GM06990 (cell line): ENCODE measurements around the gene YTHDC2.

Experiments
- DNase-seq: peaks from one replicate; pipeline ENCODE4 v3.0.0-alpha.2; 2011; ENCODE audit not compliant: insufficient read length; ENCODE audit errors: extremely low read depth
- H3K27me3 ChIP-seq: replicated peaks from 2 replicates; pipeline ENCODE4 v1.6.0; 2011; ENCODE audit warnings: low read length; ENCODE audit not compliant: control insufficient read depth, insufficient read depth
- H3K36me3 ChIP-seq: 2 replicates; pipeline ENCODE4 v1.5.1; 2011; ENCODE audit warnings: low read length; ENCODE audit not compliant: control insufficient read depth, insufficient read depth
- H3K4me3 ChIP-seq: replicated peaks from 2 replicates; pipeline ENCODE4 v1.5.1; 2011; ENCODE audit warnings: low read depth, mild to moderate bottlenecking, control low read depth, low read length
- CTCF ChIP-seq: IDR thresholded peaks from 2 replicates; pipeline ENCODE4 v1.5.1; 2011; ENCODE audit warnings: low read length, control low read depth, mild to moderate bottlenecking, inconsistent platforms; ENCODE audit not compliant: insufficient read depth, poor library complexity, severe bottlenecking

Gene YTHDC2

GRCh38 chr5:113513384-113514288, at the start of gene YTHDC2:
TSS of gene YTHDC2 (plus strand) at chr5:113513694. CDS start at chr5:113513896, 202 bp downstream.
- peak; percentile 92 for DNase-seq
- H3K36me3 ChIP-seq, result peaks cover 3% of the 10 kb centered on the region
- H3K4me3 ChIP-seq, result peak within 1 kb of the TSS; percentile 95
- no peaks in the 10 kb centered on the region; the same call in 1 of the 2 replicates for H3K27me3 ChIP-seq
- peak; percentile 26 for TF ChIP-seq CTCF

GRCh38 chr5:113474100-113474728, 39.3 kb upstream of the YTHDC2 start:
- TF ChIP-seq CTCF, result no peak
- DNase-seq, result no peak
- Histone ChIP-seq H3K27me3 (no peaks in the 10 kb centered on the region), H3K4me3 (no peak overlapping the region), H3K36me3 (no peaks in the 10 kb centered on the region)

GRCh38 chr5:113478691-113479090, 34.8 kb upstream of the YTHDC2 start:
- Histone ChIP-seq H3K36me3 (no peaks in the 10 kb centered on the region), H3K27me3 (no peaks in the 10 kb centered on the region), H3K4me3 (no peak overlapping the region)
- no peak for TF ChIP-seq CTCF
- no peak for DNase-seq

- no peak for TF ChIP-seq CTCF
- DNase-seq, result no peak
- H3K27me3 ChIP-seq, result no peaks in the 10 kb centered on the region
- H3K36me3 ChIP-seq, result no peaks in the 10 kb centered on the region
- H3K4me3 ChIP-seq, result no peak overlapping the region
Measured at GRCh38 chr5:113480243-113480642, 33.3 kb upstream of the YTHDC2 start.

GRCh38 chr5:113487416-113487780, 26.1 kb upstream of the YTHDC2 start:
- DNase-seq, result peak; percentile 7
- H3K36me3 ChIP-seq, result no peaks in the 10 kb centered on the region
- H3K27me3 ChIP-seq, result no peaks in the 10 kb centered on the region; the same call in 1 of the 2 replicates
- TF ChIP-seq CTCF, result no peak
- H3K4me3 ChIP-seq, result no peak overlapping the region
